SK-N-SH (cell line): Measurements from ENCODE around the gene UBXN6. TPM values are rescaled to one million over a fixed set of nuclear protein-coding genes. Genes with fewer than 3 reads are reported as not detected.

Experiments
- CTCF ChIA-PET: fragments of 300-600, 350-600 bp; formaldehyde crosslinking; extraction: SDS; loops from one replicate; lab custom pipeline; 2021; lab: Yijun Ruan, JAX
- POLR2A ChIA-PET: fragments of 350-600 bp; sonication (Branson Sonifier 250); formaldehyde crosslinking; extraction: SDS; loops from one replicate; lab custom pipeline; 2020; ENCODE audit warnings: antibody characterized with exemption, inconsistent platforms; lab: Yijun Ruan, JAX
- DNase-seq: peaks from one replicate; pipeline ENCODE4 v3.0.0; 2012
- H2AFZ ChIP-seq: fragments of 200-600 bp; sonication (generic); 2 replicates; pipeline ENCODE4 v1.8.1; 2016; ENCODE audit warnings: antibody characterized with exemption, mild to moderate bottlenecking, low read depth
- H3F3A ChIP-seq: fragments of 200-600 bp; sonication (generic); replicated peaks from 2 replicates; pipeline ENCODE3; 2016; ENCODE audit warnings: antibody characterized with exemption, mild to moderate bottlenecking; ENCODE audit not compliant: insufficient read depth
- H3K27ac ChIP-seq, 2 experiments: fragments of 200-500 bp in 1 of 2; fragments of 200-600 bp in 1 of 2; sonication (Bioruptor generic) in 1 of 2; sonication (generic), shearing (Covaris generic) in 1 of 2; 2 replicates each; pipeline versions ENCODE4 v1.5.1 to v1.6.1; 2014 to 2016; ENCODE audit warnings: low read depth in 2 of 2, inconsistent platforms in 1 of 2, low read length in 1 of 2, mild to moderate bottlenecking in 1 of 2, mixed read lengths in 1 of 2
- H3K27me3 ChIP-seq: fragments of 200-600 bp; sonication (generic), shearing (Covaris generic); 2 replicates; pipeline ENCODE4 v1.6.1; 2016; ENCODE audit warnings: mixed run types; ENCODE audit not compliant: insufficient read depth
- H3K36me3 ChIP-seq, 2 experiments: fragments of 200-500 bp in 1 of 2; fragments of 200-600 bp in 1 of 2; sonication (Bioruptor generic) in 1 of 2; sonication (generic) in 1 of 2; replicated peaks in 1 of 2; 2 replicates each; pipeline versions ENCODE3 to v1.5.1; 2014 to 2016; ENCODE audit warnings: low read length in 1 of 2, mild to moderate bottlenecking in 1 of 2; ENCODE audit not compliant: insufficient read depth in 2 of 2, control insufficient read depth in 1 of 2
- H3K4me1 ChIP-seq, 2 experiments: fragments of 200-500 bp in 1 of 2; fragments of 200-600 bp in 1 of 2; sonication (Bioruptor generic) in 1 of 2; sonication (generic), shearing (Covaris generic) in 1 of 2; 2 replicates each; pipeline versions ENCODE4 v1.5.1 to v1.6.1; 2014 to 2016; ENCODE audit warnings: low read depth in 1 of 2, low read length in 1 of 2, mixed run types in 1 of 2; ENCODE audit not compliant: insufficient read depth in 2 of 2, control insufficient read depth in 1 of 2
- H3K4me2 ChIP-seq: fragments of 200-600 bp; sonication (generic), shearing (Covaris generic); 2 replicates; pipeline ENCODE4 v1.6.1; 2017; ENCODE audit warnings: mixed run types
- H3K4me3 ChIP-seq, 2 experiments: fragments of 200-500 bp in 1 of 2; fragments of 200-600 bp in 1 of 2; sonication (Bioruptor generic) in 1 of 2; sonication (generic), shearing (Covaris generic) in 1 of 2; 2 replicates each; pipeline versions ENCODE4 v1.5.1 to v1.8.1; 2014 to 2016; ENCODE audit warnings: low read depth in 2 of 2, inconsistent platforms in 1 of 2, low read length in 1 of 2, mild to moderate bottlenecking in 1 of 2, mixed read lengths in 1 of 2, moderate library complexity in 1 of 2
- H3K79me2 ChIP-seq: fragments of 200-600 bp; sonication (generic); 2 replicates; pipeline ENCODE4 v1.8.1; 2017; ENCODE audit warnings: mild to moderate bottlenecking; ENCODE audit not compliant: insufficient read depth
- H3K9ac ChIP-seq: fragments of 200-600 bp; sonication (generic); 2 replicates; pipeline ENCODE4 v1.6.1; 2017; ENCODE audit warnings: mixed run types
- H3K9me2 ChIP-seq: fragments of 200-600 bp; sonication (generic); 2 replicates; pipeline ENCODE4 v1.6.1; 2017; ENCODE audit warnings: mixed run types
- H3K9me3 ChIP-seq: fragments of 200-600 bp; sonication (generic); 2 replicates; pipeline ENCODE4 v1.6.1; 2017; ENCODE audit warnings: mixed run types, mild to moderate bottlenecking, moderate library complexity
- H4K20me1 ChIP-seq: fragments of 200-600 bp; sonication (generic); 2 replicates; pipeline ENCODE4 v1.6.1; 2017; ENCODE audit warnings: mild to moderate bottlenecking, mixed run types; ENCODE audit not compliant: insufficient read depth
- ELF1 ChIP-seq: IDR thresholded peaks from 2 replicates; pipeline ENCODE4 v1.4.0; 2012
- EP300 ChIP-seq, 2 experiments: IDR thresholded peaks; 2 replicates each; pipeline versions ENCODE4 v1.4.0 to v1.6.1; 2012; ENCODE audit warnings: borderline replicate concordance in 1 of 2, low read depth in 1 of 2, low read length in 1 of 2
- EZH2phosphoT487 ChIP-seq: fragments of 200-600 bp; sonication (generic); IDR thresholded peaks from 2 replicates; pipeline ENCODE4 v1.6.1; 2017; ENCODE audit warnings: low read depth, mixed run types, mild to moderate bottlenecking, antibody characterized with exemption, moderate library complexity, borderline replicate concordance
- FOSL2 ChIP-seq: IDR thresholded peaks from 2 replicates; pipeline ENCODE4 v1.4.0; 2012; ENCODE audit warnings: low read depth, mild to moderate bottlenecking, moderate library complexity, borderline replicate concordance
- FOXM1 ChIP-seq: IDR thresholded peaks from 2 replicates; pipeline ENCODE4 v1.4.0; 2012; ENCODE audit warnings: low read depth, mild to moderate bottlenecking
- GABPA ChIP-seq: IDR thresholded peaks from 2 replicates; pipeline ENCODE4 v1.4.0; 2012; ENCODE audit warnings: low read depth, mild to moderate bottlenecking
- GATA2 ChIP-seq: sonication (generic); formaldehyde crosslinking; IDR thresholded peaks from 2 replicates; pipeline ENCODE4 v1.5.0; 2020; ENCODE audit warnings: mild to moderate bottlenecking, missing genetic modification reagents
- MEF2A ChIP-seq: IDR thresholded peaks from 2 replicates; pipeline ENCODE4 v1.4.0; 2012; ENCODE audit warnings: low read depth, borderline replicate concordance
- NRF1 ChIP-seq: IDR thresholded peaks from 2 replicates; pipeline ENCODE4 v1.6.1; 2012; ENCODE audit warnings: low read depth, mild to moderate bottlenecking, low read length
- REST ChIP-seq: IDR thresholded peaks from 2 replicates; pipeline ENCODE4 v1.6.1; 2012; ENCODE audit warnings: mild to moderate bottlenecking, low read depth, low read length, moderate library complexity
- RFX5 ChIP-seq: IDR thresholded peaks from 2 replicates; pipeline ENCODE4 v1.6.1; 2012; ENCODE audit warnings: mild to moderate bottlenecking, improper control_type of control experiment, low read length
- SIN3A ChIP-seq: IDR thresholded peaks from 2 replicates; pipeline ENCODE4 v1.6.1; 2012; ENCODE audit warnings: low read depth, mild to moderate bottlenecking, low read length, moderate library complexity, borderline replicate concordance
- TAF1 ChIP-seq: IDR thresholded peaks from 2 replicates; pipeline ENCODE4 v1.6.1; 2012; ENCODE audit warnings: low read depth, mild to moderate bottlenecking, low read length, moderate library complexity, borderline replicate concordance
- YY1 ChIP-seq: IDR thresholded peaks from 2 replicates; pipeline ENCODE4 v1.4.0; 2012; ENCODE audit warnings: low read depth, mild to moderate bottlenecking
- ZBTB33 ChIP-seq: IDR thresholded peaks from 2 replicates; pipeline ENCODE4 v1.4.0; 2012; ENCODE audit warnings: low read depth, borderline replicate concordance
- WGBS: methylation state at CpG from one replicate; pipeline ENCODE4 v1.1.6; 2017; ENCODE audit warnings: low lambda C conversion rate; 5-methylcytosine and 5-hydroxymethylcytosine counted together
- polyA plus RNA-seq, 3 experiments: library from polyadenylated mRNA; depleted of rRNA; stranded (reverse); fragments of >200 nt; gene quantifications; 2 replicates each; pipeline ENCODE4 v1.2.3, GENCODE V29; 2012
- TF ChIP-seq, protein P1 (sequence below): fragments of 200-600 bp; sonication (generic); IDR thresholded peaks from 2 replicates; pipeline ENCODE4 v1.6.1; 2017; ENCODE audit warnings: antibody characterized with exemption, mild to moderate bottlenecking, moderate library complexity

UBXN6 gene
- polyA plus RNA-seq, 1 of the 3 experiments (the other 2 are of a cell fraction): 110 TPM

GRCh38 chr19:4406626-4407025, 51.0 kb downstream of the UBXN6 start:
- no peak for DNase-seq
- Histone ChIP-seq H3K4me3 (no peak overlapping the region), H4K20me1 (no peaks in the 10 kb centered on the region; the same call in 1 of the 2 replicates), H3K27ac (no peak overlapping the region), H3K27me3 (no peaks in the 10 kb centered on the region), H3F3A (peaks cover 5% of the 10 kb centered on the region), H3K4me1 (peaks cover 7% of the 10 kb centered on the region in 2 experiments; a peak in 3 of 4 replicates), H3K9me3 (no peaks in the 10 kb centered on the region), H3K9me2 (no peaks in the 10 kb centered on the region), H3K36me3 (peaks cover 4 to 13% of the 10 kb centered on the region in 2 experiments), H2AFZ (no peak overlapping the region), H3K4me2 (no peak overlapping the region), H3K9ac (no peak overlapping the region), H3K79me2 (peaks cover 85% of the 10 kb centered on the region)
- CTCF ChIA-PET: interaction anchor here (0.6 kb wide), 1 partner anchor 1942 kb away, joined by 3 read pairs; no protein-coding TSS in a partner anchor
- WGBS: 94% methylated on average over 7 of the region's 7 CpGs
- TF ChIP-seq EZH2phosphoT487 (no peak), NRF1 (no peak), RFX5 (no peak), ELF1 (no peak), EP300 (IDR thresholded peaks at IDR 0.05; ENCODE audit: borderline replicate concordance in 1 of 2, low read depth in 1 of 2, low read length in 1 of 2) (no peak), YY1 (no peak), FOSL2 (no peak), GATA2 (CRISPR knock-in tag) (no peak), REST (no peak)
- POLR2A ChIA-PET: no interaction called here

DNA sequence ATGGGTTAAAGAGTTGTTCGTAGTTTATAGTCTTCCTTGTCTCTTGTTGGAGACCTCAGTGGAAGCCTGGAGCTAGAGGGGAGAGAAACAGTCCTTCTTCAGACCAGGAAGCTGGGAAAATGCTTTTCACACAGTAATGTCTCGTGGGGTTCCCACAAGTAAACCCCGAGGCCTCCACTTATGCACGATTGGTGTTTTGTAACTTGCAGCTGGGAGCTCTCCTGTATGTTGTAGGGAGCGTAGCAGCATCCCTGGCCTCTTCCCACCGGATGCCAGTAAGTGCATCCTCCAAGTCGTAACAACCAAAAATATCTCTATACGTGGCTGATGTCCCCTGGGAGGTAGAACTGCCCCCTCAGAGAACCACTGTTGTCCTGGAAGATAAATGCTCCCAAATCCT, 51.6 kb downstream of the UBXN6 start:
- no peak overlapping the region for H3K4me2 ChIP-seq
- POLR2A ChIA-PET: no interaction called here
- H2AFZ ChIP-seq: no peak overlapping the region
- H3K4me3 ChIP-seq: no peak overlapping the region
- no peaks in the 10 kb centered on the region; the same call in 1 of the 2 replicates for H4K20me1 ChIP-seq
- WGBS: 93% methylated on average over 8 of the region's 8 CpGs
- H3K36me3 ChIP-seq: peaks cover 4 to 8% of the 10 kb centered on the region in 2 experiments
- H3K9ac ChIP-seq: no peak overlapping the region
- H3K9me2 ChIP-seq: no peaks in the 10 kb centered on the region
- peaks cover 10% of the 10 kb centered on the region for H3F3A ChIP-seq
- CTCF ChIA-PET: no interaction called here
- peaks cover 7 to 8% of the 10 kb centered on the region in 2 experiments; a peak in 3 of 4 replicates for H3K4me1 ChIP-seq
- peaks cover 80% of the 10 kb centered on the region for H3K79me2 ChIP-seq
- no peak overlapping the region for H3K27ac ChIP-seq
- no peaks in the 10 kb centered on the region for H3K27me3 ChIP-seq
- no peak for DNase-seq
- H3K9me3 ChIP-seq: no peaks in the 10 kb centered on the region
- TF ChIP-seq ELF1 (no peak), SIN3A (no peak), GABPA (no peak), EP300 (IDR thresholded peaks at IDR 0.05; ENCODE audit: borderline replicate concordance in 1 of 2, low read depth in 1 of 2, low read length in 1 of 2) (no peak), MEF2A (no peak), GATA2 (CRISPR knock-in tag) (no peak), FOXM1 (no peak), TAF1 (no peak), RFX5 (no peak), FOSL2 (no peak), ZBTB33 (no peak)
- TF ChIP-seq, protein P1, sequence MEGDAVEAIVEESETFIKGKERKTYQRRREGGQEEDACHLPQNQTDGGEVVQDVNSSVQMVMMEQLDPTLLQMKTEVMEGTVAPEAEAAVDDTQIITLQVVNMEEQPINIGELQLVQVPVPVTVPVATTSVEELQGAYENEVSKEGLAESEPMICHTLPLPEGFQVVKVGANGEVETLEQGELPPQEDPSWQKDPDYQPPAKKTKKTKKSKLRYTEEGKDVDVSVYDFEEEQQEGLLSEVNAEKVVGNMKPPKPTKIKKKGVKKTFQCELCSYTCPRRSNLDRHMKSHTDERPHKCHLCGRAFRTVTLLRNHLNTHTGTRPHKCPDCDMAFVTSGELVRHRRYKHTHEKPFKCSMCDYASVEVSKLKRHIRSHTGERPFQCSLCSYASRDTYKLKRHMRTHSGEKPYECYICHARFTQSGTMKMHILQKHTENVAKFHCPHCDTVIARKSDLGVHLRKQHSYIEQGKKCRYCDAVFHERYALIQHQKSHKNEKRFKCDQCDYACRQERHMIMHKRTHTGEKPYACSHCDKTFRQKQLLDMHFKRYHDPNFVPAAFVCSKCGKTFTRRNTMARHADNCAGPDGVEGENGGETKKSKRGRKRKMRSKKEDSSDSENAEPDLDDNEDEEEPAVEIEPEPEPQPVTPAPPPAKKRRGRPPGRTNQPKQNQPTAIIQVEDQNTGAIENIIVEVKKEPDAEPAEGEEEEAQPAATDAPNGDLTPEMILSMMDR: no peak
